ENCODE measurements around the gene ATRNL1.

DNA sequence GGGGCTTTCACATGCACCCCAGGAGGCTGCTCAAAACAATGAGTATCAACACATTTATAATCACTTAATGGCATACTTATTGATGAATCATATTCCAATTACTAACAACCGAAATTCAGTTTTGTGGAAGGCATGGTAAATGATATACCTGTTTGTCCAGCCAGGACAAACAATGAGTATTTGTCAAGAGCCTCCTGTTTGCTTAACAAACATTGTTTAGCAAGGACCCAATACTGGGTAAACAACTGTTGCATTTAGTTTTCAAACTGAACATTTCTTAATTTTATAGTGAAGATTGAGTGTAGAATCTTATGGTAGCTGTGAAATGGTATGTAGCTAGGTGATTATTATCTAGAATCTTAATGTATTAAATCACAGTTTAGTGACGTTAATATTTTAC, 473.7 kb downstream of the ATRNL1 start:
- TF ChIP-seq, protein P1, sequence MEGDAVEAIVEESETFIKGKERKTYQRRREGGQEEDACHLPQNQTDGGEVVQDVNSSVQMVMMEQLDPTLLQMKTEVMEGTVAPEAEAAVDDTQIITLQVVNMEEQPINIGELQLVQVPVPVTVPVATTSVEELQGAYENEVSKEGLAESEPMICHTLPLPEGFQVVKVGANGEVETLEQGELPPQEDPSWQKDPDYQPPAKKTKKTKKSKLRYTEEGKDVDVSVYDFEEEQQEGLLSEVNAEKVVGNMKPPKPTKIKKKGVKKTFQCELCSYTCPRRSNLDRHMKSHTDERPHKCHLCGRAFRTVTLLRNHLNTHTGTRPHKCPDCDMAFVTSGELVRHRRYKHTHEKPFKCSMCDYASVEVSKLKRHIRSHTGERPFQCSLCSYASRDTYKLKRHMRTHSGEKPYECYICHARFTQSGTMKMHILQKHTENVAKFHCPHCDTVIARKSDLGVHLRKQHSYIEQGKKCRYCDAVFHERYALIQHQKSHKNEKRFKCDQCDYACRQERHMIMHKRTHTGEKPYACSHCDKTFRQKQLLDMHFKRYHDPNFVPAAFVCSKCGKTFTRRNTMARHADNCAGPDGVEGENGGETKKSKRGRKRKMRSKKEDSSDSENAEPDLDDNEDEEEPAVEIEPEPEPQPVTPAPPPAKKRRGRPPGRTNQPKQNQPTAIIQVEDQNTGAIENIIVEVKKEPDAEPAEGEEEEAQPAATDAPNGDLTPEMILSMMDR (IDR thresholded peaks at IDR 0.05) = no peak
- TF ChIP-seq EZH2phosphoT487 (IDR thresholded peaks at IDR 0.05; ENCODE audit: borderline replicate concordance, low read depth) (no peak), EP300 (IDR thresholded peaks at IDR 0.05; ENCODE audit: borderline replicate concordance in 1 of 2, low read depth in 1 of 2, low read length in 1 of 2) (no peak), YY1 (IDR thresholded peaks at IDR 0.05; ENCODE audit: low read depth) (no peak), POLR2AphosphoS5 (IDR thresholded peaks at IDR 0.05; ENCODE audit: low read depth, low read length) (no peak), RXRA (IDR thresholded peaks at IDR 0.05; ENCODE audit: borderline replicate concordance, low read depth) (no peak), ELF1 (IDR thresholded peaks at IDR 0.05) (no peak)
- TF ChIP-seq, protein P2, sequence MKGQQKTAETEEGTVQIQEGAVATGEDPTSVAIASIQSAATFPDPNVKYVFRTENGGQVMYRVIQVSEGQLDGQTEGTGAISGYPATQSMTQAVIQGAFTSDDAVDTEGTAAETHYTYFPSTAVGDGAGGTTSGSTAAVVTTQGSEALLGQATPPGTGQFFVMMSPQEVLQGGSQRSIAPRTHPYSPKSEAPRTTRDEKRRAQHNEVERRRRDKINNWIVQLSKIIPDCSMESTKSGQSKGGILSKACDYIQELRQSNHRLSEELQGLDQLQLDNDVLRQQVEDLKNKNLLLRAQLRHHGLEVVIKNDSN (IDR thresholded peaks at IDR 0.05; ENCODE audit: borderline replicate concordance, low read depth) = no peak
- TF ChIP-seq, protein P3, sequence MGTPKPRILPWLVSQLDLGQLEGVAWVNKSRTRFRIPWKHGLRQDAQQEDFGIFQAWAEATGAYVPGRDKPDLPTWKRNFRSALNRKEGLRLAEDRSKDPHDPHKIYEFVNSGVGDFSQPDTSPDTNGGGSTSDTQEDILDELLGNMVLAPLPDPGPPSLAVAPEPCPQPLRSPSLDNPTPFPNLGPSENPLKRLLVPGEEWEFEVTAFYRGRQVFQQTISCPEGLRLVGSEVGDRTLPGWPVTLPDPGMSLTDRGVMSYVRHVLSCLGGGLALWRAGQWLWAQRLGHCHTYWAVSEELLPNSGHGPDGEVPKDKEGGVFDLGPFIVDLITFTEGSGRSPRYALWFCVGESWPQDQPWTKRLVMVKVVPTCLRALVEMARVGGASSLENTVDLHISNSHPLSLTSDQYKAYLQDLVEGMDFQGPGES (IDR thresholded peaks at IDR 0.05; ENCODE audit: low read depth, low read length) = no peak
- TF ChIP-seq, protein P4, sequence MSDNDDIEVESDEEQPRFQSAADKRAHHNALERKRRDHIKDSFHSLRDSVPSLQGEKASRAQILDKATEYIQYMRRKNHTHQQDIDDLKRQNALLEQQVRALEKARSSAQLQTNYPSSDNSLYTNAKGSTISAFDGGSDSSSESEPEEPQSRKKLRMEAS (IDR thresholded peaks at IDR 0.05; ENCODE audit: low read depth) = no peak
- TF ChIP-seq, protein P5, sequence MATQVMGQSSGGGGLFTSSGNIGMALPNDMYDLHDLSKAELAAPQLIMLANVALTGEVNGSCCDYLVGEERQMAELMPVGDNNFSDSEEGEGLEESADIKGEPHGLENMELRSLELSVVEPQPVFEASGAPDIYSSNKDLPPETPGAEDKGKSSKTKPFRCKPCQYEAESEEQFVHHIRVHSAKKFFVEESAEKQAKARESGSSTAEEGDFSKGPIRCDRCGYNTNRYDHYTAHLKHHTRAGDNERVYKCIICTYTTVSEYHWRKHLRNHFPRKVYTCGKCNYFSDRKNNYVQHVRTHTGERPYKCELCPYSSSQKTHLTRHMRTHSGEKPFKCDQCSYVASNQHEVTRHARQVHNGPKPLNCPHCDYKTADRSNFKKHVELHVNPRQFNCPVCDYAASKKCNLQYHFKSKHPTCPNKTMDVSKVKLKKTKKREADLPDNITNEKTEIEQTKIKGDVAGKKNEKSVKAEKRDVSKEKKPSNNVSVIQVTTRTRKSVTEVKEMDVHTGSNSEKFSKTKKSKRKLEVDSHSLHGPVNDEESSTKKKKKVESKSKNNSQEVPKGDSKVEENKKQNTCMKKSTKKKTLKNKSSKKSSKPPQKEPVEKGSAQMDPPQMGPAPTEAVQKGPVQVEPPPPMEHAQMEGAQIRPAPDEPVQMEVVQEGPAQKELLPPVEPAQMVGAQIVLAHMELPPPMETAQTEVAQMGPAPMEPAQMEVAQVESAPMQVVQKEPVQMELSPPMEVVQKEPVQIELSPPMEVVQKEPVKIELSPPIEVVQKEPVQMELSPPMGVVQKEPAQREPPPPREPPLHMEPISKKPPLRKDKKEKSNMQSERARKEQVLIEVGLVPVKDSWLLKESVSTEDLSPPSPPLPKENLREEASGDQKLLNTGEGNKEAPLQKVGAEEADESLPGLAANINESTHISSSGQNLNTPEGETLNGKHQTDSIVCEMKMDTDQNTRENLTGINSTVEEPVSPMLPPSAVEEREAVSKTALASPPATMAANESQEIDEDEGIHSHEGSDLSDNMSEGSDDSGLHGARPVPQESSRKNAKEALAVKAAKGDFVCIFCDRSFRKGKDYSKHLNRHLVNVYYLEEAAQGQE (IDR thresholded peaks at IDR 0.05; ENCODE audit: low read depth, low read length) = no peak
